ENCODE data around the gene AURKA.

Gene AURKA

DNA sequence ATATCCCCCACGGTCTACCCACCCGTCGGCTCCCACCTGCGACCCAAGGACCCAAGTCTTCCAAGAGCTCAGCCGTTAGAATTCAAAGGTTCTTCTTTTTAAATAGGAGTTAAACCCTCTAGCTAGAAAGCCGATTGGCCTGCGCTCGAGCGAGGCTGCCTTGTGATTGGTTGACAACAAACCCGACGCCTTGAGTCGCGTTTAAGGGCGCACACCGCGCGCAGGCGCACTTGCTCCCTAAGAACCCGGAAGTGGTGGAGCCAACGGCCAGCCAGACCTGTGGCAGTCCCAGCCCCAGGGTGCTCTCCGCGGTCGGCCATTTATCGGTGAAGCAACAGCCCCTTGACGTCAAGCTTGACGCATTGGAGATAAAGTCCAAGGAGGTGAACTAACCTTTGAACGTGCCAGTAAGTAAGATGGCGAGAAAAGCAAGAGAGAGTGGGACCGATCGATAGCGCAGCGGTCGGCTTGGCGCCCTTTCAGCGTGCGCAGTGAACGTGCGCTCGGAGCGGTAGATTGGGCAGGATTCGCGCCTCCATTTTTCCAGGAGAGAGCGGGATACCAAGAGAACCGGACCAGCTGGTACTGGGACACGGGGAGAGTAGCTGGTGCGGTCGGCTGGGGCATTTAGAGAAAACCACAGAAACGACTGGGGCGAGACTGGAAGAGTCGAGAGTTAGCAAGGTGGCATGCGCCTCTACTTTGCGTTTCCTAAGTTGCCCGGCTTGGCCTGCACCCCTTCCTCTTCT, at the start of gene AURKA, which contains the start of gene CSTF1:
Gene AURKA, minus strand, starts transcription at position 84 of the 749 bp plus-strand sequence. CDS start 4,018 bp downstream, outside the sequence.
Gene CSTF1, plus strand, starts transcription at position 514 of the 749 bp plus-strand sequence. CDS start 2,908 bp downstream, outside the sequence.
- FAIRE-seq: peak; percentile 97

GRCh38 chr20:56440346-56441007, 48.5 kb upstream of the AURKA start:
- FAIRE-seq: no peak

DNA sequence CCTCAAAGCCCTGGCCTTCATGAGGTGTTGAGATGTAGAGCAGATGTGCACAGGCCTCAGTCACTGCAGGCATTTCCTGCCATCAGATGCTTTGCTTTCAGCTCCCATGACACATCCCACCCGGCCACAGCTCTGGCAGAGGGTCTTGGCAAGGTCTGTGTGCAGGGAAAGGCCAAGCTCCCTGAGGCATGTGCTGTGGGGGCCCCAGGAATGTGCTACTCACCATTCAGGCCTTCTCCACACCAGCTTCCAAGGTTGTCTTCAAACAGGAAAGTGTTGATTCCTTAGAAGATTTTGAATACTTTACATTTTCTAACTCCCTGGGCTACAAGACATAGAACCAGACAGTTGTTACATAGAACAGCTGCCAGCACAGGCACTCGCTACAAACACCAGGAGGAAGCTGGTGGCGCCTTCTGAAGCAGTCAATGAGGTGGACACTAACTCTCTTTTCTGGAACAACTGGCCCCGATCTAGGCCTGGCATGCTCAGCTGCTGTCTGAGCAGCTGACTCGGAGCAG, 47.8 kb upstream of the AURKA start:
- no peak for FAIRE-seq

- no peak for FAIRE-seq
These were observed 46.3 kb upstream of the AURKA start for GRCh38 chr20:56438284-56438683.

GRCh38 chr20:56437196-56437960, 45.4 kb upstream of the AURKA start:
- no peak for FAIRE-seq

DNA sequence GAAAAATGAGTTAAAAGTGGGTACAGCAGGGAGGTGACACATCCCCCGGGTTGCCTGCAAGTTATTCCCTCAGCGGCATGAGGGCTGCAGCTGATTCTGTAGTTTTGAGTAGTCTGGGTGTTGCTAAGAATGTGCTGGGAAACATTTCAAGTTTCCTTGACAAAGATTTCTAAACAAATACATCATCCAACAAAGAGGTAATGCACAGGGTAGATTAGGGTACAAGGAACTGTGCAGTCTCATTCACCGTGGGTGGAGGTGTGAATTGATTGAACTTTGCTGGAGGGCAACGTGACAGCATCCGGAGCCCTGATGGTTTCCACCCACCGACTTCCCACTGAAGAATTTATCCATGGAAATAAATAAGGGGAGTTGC, 41.9 kb upstream of the AURKA start:
- FAIRE-seq: no peak

- no peak for FAIRE-seq
These were observed 41.3 kb upstream of the AURKA start for GRCh38 chr20:56433221-56433879.

- no peak for FAIRE-seq
These were observed 39.5 kb upstream of the AURKA start for GRCh38 chr20:56431471-56431870.

GRCh38 chr20:56430957-56431356, 38.9 kb upstream of the AURKA start:
- FAIRE-seq: no peak

GRCh38 chr20:56430461-56430860, 38.4 kb upstream of the AURKA start:
- FAIRE-seq: no peak

GRCh38 chr20:56429941-56430340, 37.9 kb upstream of the AURKA start:
- no peak for FAIRE-seq

GRCh38 chr20:56429502-56429901, 37.5 kb upstream of the AURKA start:
- no peak for FAIRE-seq

DNA sequence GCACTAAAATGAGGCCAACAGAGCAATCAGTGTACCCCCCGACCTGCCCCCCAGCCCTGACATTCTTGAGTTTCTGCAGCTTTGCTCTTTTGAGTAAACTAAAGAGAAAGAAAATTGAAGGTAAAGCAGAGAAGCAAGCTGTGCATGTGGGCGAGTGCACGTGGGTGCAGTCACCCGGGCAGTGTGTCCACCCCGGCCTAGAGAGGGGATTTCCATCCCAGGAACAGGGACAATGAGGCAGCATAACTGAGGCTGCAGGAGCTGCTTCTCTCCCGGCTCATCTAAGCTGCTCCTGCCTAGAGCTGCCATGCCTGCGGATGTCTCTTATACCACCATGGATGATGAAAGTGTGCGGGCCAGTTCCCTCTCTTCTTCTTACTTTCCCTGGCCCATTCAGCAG, 36.9 kb upstream of the AURKA start:
- no peak for FAIRE-seq

GRCh38 chr20:56428410-56428809, 36.4 kb upstream of the AURKA start:
- FAIRE-seq: no peak

DNA sequence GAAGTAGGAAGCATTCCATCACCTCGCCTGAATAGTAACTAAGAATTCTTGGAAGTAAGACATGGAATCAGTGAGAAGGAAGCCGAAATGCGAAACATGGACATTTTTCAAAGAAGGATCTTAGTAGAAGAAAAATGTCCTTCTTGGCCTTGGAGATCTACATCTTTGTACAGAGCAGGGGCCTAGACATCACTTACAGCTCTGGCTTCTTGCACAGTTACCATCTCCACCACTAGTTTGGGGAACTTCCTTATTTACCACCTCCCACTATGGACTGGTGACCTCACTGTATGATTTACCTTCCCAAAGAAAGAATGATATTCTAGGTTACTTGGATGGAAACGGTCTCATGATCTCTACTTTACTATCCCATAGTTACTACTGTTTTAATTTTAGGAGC, 35.8 kb upstream of the AURKA start:
- no peak for FAIRE-seq

DNA sequence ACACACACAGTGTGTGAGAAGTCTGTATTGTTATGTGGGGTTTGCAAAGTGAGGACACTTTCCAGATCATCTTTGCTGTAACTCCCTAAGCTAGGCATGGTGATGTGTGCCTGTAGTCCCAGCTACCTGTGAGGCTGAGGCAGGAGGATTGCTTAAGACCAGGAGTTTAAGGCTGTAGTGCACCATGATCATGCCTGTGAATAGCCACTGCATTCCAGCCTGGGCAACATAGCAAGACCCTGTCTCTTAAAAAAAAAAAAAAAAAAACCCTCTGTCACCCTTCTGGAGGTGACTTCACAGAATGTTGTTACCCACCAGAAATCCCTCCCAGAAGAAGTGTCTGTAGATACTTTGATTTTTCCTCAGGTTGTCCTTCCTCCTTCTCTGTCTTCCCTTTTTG, 34.9 kb upstream of the AURKA start:
- no peak for FAIRE-seq

- FAIRE-seq: no peak
These were observed 34.0 kb upstream of the AURKA start for GRCh38 chr20:56426026-56426425.

GRCh38 chr20:56424931-56425330, 32.9 kb upstream of the AURKA start:
- no peak for FAIRE-seq

DNA sequence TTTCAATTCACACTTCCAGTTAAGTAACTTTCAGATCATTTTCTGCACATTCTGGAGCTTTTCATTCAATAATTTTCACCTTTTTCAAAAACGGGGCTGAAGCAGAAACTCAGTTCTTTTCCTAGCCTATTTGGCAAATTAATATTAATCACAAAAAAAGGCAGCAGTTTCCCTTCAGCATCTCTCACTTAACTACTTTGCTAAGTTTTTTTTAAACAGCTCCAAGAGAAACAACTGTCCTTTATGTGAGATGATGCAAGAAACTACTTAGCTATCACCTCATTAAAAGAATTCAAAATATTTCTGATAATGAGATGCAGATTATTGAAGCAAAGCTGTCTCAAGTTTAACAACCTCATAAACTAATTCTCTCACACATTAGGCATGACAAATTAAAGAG, 31.9 kb upstream of the AURKA start:
- FAIRE-seq: no peak

DNA sequence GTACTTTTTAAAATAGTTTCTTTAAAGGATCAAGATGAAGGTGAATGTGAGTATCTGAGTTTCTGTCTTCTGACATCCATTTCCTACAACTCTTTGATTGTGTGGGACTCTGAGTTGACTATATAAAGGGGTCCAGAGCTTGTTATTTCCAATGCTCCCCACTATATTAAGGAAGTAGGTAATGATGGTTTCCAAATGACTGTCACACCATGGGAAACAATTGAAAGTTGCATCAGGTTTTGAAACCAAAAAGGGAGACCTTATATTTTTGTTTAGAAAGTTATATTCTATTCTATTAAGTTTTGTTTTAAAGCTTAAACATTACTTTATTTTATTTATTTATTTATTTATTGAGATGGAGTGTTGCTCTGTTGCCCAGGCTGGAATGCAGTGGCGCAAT, 31.2 kb upstream of the AURKA start:
- FAIRE-seq: no peak

DNA sequence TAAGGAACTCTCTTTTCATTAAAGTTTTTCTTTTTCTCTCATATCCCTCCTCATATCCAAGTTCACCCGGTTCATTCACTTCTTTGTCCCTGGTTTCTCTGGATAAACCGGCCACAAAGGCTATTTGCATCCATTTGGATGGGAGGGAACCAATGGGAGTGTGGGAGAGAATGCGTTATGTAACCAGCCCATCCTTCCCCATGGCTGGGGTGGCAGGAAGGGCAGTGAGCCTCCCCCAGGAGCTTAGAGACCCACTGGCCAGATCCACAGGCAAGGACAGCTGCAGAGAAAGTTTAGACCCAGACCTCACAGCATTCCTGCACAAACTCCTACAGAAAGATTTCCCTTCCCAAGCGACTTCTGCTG, 30.8 kb upstream of the AURKA start:
- no peak for FAIRE-seq

DNA sequence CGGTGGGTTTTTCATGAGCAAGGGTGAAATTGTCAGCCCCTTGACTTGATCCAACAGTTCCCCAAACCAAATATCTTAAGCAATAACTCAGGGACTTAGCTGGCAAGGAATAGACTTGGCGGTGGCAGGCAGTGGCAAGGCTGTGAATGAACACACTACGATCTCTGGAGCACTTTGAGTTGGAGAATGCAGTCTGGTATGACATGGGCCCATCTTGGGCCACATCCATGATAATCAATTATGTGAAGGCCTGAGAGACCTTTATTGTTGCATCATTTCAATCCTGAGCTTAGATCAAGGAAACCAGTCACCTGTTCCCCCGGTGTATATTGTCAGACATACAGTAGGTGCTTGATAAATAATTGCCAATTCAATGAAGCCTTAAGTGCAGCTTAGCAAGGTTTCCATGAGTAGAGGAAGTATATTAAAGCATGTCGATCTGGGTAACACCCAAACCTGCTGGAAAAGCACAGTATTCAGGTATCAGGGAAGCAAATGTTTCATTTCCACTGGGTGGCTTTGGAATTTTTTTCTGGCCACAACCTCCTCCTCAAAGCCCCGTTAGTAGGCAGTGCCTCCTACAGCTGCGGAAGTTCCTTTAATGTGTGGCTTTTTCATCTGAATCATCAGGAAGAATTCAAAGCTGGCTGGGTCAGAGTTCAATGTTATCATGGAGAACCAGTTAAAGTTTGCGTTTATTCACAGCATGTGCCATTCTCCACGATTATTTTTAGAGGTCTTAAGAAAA, 30.2 kb upstream of the AURKA start:
- no peak for FAIRE-seq

All from A204.1 (cell line).